Keratinocyte (primary cell): ENCODE measurements around the gene F10.

Source experiments
- CTCF ChIP-seq, 3 experiments: IDR thresholded peaks in 1 of 3; conservative IDR thresholded peaks in 1 of 3; optimal IDR thresholded peaks in 1 of 3; 2 replicates in 2 of 3; 3 replicates in 1 of 3; pipeline versions ENCODE3 to v1.5.1; 2011; ENCODE audit warnings: low read length in 3 of 3, mild to moderate bottlenecking in 3 of 3, moderate library complexity in 2 of 3, control low read depth in 1 of 3, inconsistent platforms in 1 of 3; ENCODE audit not compliant: insufficient read depth in 2 of 3; ENCODE audit errors: extremely low read depth in 1 of 3
- EZH2 ChIP-seq: IDR thresholded peaks from one replicate; pipeline ENCODE4 v1.6.1; 2012; ENCODE audit warnings: inconsistent platforms, mild to moderate bottlenecking, low read length, moderate library complexity

GRCh38 chr13:113151745-113152690 lies 29.4 kb downstream of the F10 start:
- TF ChIP-seq CTCF (optimal IDR thresholded peaks at IDR 0.05 in 1 of 3, IDR thresholded peaks at IDR 0.05 in 1 of 3, conservative IDR thresholded peaks at IDR 0.05 in 1 of 3; ENCODE audit: extremely low read depth in 1 of 3, insufficient read depth in 2 of 3, low read length in 3 of 3): no peak
- TF ChIP-seq EZH2: no peak
